NCI-H1417 treated with DMSO at 0.1 percent for 48 hours (cell line): ENCODE results near the gene DMWD.

Source experiments
- DNase-seq: peaks from one replicate; lab custom pipeline; 2025; lab: John Stamatoyannopoulos, UW

Gene DMWD

GRCh38 chr19:45792470-45793177 lies at the start of gene DMWD:
Gene DMWD (minus strand): TSS chr19:45792845. CDS start chr19:45792756, 89 bp downstream.
- peak; percentile 95 for DNase-seq

GRCh38 chr19:45842198-45842597 lies 49.6 kb upstream of the DMWD start:
- no peak for DNase-seq

- DNase-seq, result no peak
These were observed 42.3 kb upstream of the DMWD start for GRCh38 chr19:45834970-45835369.

- no peak for DNase-seq
These were observed 36.3 kb upstream of the DMWD start for GRCh38 chr19:45828945-45829344.

- no peak for DNase-seq
These were observed 35.9 kb upstream of the DMWD start for GRCh38 chr19:45828523-45828922.

GRCh38 chr19:45827459-45828093 lies 34.9 kb upstream of the DMWD start:
- no peak for DNase-seq

- no peak for DNase-seq
These were observed 34.3 kb upstream of the DMWD start for GRCh38 chr19:45826934-45827333.

- DNase-seq, result no peak
These were observed 33.6 kb upstream of the DMWD start for GRCh38 chr19:45825917-45826893.

GRCh38 chr19:45825263-45825605 lies 32.6 kb upstream of the DMWD start:
- no peak for DNase-seq

- no peak for DNase-seq
These were observed 32.1 kb upstream of the DMWD start for GRCh38 chr19:45824531-45825262.

- DNase-seq, result no peak
These were observed 31.4 kb upstream of the DMWD start for GRCh38 chr19:45824041-45824471.

- DNase-seq, result no peak
These were observed 30.5 kb upstream of the DMWD start for GRCh38 chr19:45823182-45823581.

- DNase-seq, result no peak
These were observed 30.1 kb upstream of the DMWD start for GRCh38 chr19:45822716-45823115.

GRCh38 chr19:45821570-45821969 lies 28.9 kb upstream of the DMWD start:
- DNase-seq, result no peak

GRCh38 chr19:45821103-45821521 lies 28.5 kb upstream of the DMWD start:
- no peak for DNase-seq

- no peak for DNase-seq
These were observed 27.9 kb upstream of the DMWD start for GRCh38 chr19:45820413-45821102.

- no peak for DNase-seq
These were observed 27.1 kb upstream of the DMWD start for GRCh38 chr19:45819769-45820168.

- no peak for DNase-seq
These were observed 25.2 kb upstream of the DMWD start for GRCh38 chr19:45817725-45818301.

GRCh38 chr19:45817010-45817724 lies 24.5 kb upstream of the DMWD start:
- no peak for DNase-seq
